BJ (cell line): ENCODE data around the gene SPNS2. TPM values are rescaled to one million over a fixed set of nuclear protein-coding genes. Genes with fewer than 3 reads are reported as not detected.

Experiments used
- CTCF ChIA-PET: fragments of 350-600 bp; formaldehyde crosslinking; extraction: SDS; loops from one replicate; lab custom pipeline; 2021; ENCODE audit warnings: antibody characterized with exemption, inconsistent platforms; lab: Yijun Ruan, JAX
- POLR2A ChIA-PET: fragments of 300-600 bp; sonication (Branson Sonifier 250); formaldehyde crosslinking; extraction: SDS; loops from one replicate; lab custom pipeline; 2021; ENCODE audit warnings: antibody characterized with exemption; lab: Charles Lee
- DNase-seq: peaks from one replicate; pipeline ENCODE4 v3.0.0-alpha.2; 2011; ENCODE audit warnings: low read depth
- H3K27me3 ChIP-seq: 2 replicates; pipeline ENCODE4 v1.6.0; 2011; ENCODE audit warnings: low read length; ENCODE audit not compliant: control insufficient read depth, insufficient read depth
- H3K36me3 ChIP-seq: 2 replicates; pipeline ENCODE4 v1.5.1; 2011; ENCODE audit warnings: low read length; ENCODE audit not compliant: control insufficient read depth, insufficient read depth
- H3K4me3 ChIP-seq: 2 replicates; pipeline ENCODE4 v1.5.1; 2011; ENCODE audit warnings: low read depth, mild to moderate bottlenecking, control low read depth, low read length
- CTCF ChIP-seq: IDR thresholded peaks from 2 replicates; pipeline ENCODE4 v1.5.1; 2011; ENCODE audit warnings: low read depth, mild to moderate bottlenecking, control low read depth, inconsistent platforms, low read length, moderate library complexity; ENCODE audit not compliant: insufficient read depth
- polyA plus RNA-seq: library from polyadenylated mRNA; depleted of rRNA; stranded (reverse); fragments of >200 nt; gene quantifications from 2 replicates; pipeline ENCODE4 v1.2.3, GENCODE V29; 2011

The SPNS2 gene
- polyA plus RNA-seq, 1 experiment: not detected

DNA sequence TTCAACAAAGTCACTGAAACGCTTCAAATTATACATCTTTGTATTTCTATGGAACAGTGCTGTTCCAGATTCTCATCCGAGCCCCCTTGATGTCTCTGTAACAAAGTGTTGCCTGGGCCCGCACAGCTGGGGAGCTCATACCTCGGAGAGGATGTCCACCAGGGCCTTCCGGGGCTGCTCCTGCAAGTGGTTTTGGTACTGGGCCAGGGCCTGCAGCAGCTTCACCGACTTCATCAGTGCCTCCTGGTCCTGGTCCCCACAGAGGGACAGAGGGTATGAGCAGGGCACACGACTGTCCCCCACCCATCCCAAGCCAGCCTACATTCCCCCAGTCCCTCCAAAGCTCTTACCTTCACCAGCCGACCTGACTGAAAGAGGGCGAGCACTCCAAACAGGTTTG is 55.0 kb downstream of the SPNS2 start:
- ChIA-PET POLR2A (no interaction called here), CTCF (interaction anchor here (1.2 to 3.8 kb wide), 4 partner anchors 11 to 73 kb away, joined by 3 to 15 read pairs (median 4); no protein-coding TSS in a partner anchor)

GRCh38 chr17:4554441-4554996 is 55.8 kb downstream of the SPNS2 start:
- Histone ChIP-seq H3K4me3 (peak overlapping the region; percentile 99), H3K36me3 (peaks cover 19% of the 10 kb centered on the region), H3K27me3 (no peaks in the 10 kb centered on the region)
- POLR2A ChIA-PET: no interaction called here
- no peak for DNase-seq
- CTCF ChIA-PET: interaction anchor here (1.2 to 3.8 kb wide), 3 partner anchors 12 to 72 kb away, joined by 4 to 15 read pairs (median 5); no protein-coding TSS in a partner anchor
- TF ChIP-seq CTCF: no peak

More for the DNA sequence above, 55.0 kb downstream of the SPNS2 start:
- Histone ChIP-seq H3K36me3 (peaks cover 25% of the 10 kb centered on the region), H3K4me3 (peak overlapping the region; percentile 99), H3K27me3 (no peaks in the 10 kb centered on the region)
- DNase-seq: no peak
- no peak for TF ChIP-seq CTCF

- Histone ChIP-seq H3K27me3 (peaks cover 1% of the 10 kb centered on the region; the same call in 1 of the 2 replicates), H3K36me3 (peaks cover 19% of the 10 kb centered on the region), H3K4me3 (peak within 1 kb of the TSS; percentile 99)
- ChIA-PET CTCF (interaction anchor here (0.6 to 3.6 kb wide), 3 partner anchors 11 to 93 kb away, joined by 3 to 43 read pairs (median 5); no protein-coding TSS in a partner anchor), POLR2A (interaction anchor here (0.5 to 0.6 kb wide), 2 partner anchors 12 to 46 kb away, joined by 3 read pairs; no protein-coding TSS in a partner anchor)
- peak; percentile 42; the same call in 1 of the 2 replicates for TF ChIP-seq CTCF
- peak; percentile 64 for DNase-seq
Observed at GRCh38 chr17:4554997-4555799, 56.5 kb downstream of the SPNS2 start, which contains the start of gene MYBBP1A. Gene MYBBP1A, minus strand, starts transcription at chr17:4555384. Its CDS starts 60 bp downstream, at chr17:4555324.

DNA sequence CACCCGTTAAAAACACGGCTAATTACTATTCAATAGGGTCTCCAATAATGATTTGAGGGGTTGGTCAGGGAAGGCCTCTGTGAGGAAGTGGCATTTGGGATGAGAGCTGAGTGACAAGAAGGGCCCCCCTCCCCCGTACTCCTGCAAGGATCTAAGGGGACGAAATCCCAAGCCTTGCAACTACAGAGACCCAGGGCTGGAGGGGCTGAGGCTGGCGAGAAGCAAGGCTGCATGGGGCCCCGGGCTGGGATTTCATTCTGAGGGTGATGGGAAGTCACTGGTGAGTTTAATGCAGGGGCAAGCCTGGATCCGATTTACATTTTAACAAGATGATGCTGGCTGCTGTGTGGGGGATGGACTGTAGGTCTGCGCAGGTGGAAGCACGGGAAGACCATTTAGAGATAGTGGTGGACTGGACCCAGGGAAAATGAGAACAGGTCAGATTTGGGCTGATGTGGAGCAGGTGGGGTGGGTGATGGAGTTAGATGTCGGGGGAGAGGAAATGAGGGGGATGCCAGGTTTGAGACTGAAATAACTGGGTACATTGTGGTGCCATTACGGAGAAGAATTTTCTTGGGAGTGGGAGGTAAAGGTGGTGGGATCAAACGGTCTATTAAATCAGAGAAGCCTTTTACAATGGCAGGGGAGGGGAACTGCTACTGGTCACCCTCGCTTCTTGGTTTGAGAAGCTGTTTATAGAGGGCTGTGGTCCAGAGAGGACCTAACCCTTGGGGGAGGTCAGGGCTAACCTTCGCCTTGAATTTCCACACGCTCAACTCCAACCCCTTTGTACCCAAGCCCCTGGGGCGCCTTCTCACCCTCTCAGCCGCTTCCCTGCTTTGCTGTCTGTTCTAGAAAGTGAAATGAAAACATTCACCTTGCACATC is 57.4 kb downstream of the SPNS2 start:
- CTCF ChIA-PET: interaction anchor here (0.6 to 3.6 kb wide), 3 partner anchors 10 to 92 kb away, joined by 3 to 43 read pairs (median 3); no protein-coding TSS in a partner anchor
- POLR2A ChIA-PET: interaction anchor here (0.5 kb wide), 1 partner anchor 45 kb away, joined by 3 read pairs; no protein-coding TSS in a partner anchor
- no peak for DNase-seq

More for the DNA sequence above, 57.4 kb downstream of the SPNS2 start:
- Histone ChIP-seq H3K36me3 (peaks cover 14% of the 10 kb centered on the region), H3K27me3 (peaks cover 1% of the 10 kb centered on the region), H3K4me3 (peak overlapping the region; percentile 99)
- no peak for TF ChIP-seq CTCF
